Caco-2 (cell line): Measurements from ENCODE around the gene CNBD2. TPM values are rescaled to one million over a fixed set of nuclear protein-coding genes. Genes with fewer than 3 reads are reported as not detected.

Source experiments
- Bru-seq: library from RNA; stranded (reverse); fragments of 400-500 nt; gene quantifications from one replicate; lab custom pipeline; 2021; lab: Mats Ljungman, UMichigan
- BruChase-seq, 2 experiments: library from RNA; stranded (reverse); fragments of 400-500 nt; gene quantifications; one replicate each; lab custom pipeline; 2021; lab: Mats Ljungman, UMichigan
- BruUV-seq: library from RNA; stranded (reverse); fragments of 400-500 nt; replicated peaks from 2 replicates; lab custom pipeline; 2021; lab: Mats Ljungman, UMichigan
- CTCF ChIA-PET: fragments of 300-600 bp; sonication (Branson Sonifier 250); formaldehyde crosslinking; loops from one replicate; lab custom pipeline; 2022; ENCODE audit warnings: antibody characterized with exemption; lab: Charles Lee
- POLR2A ChIA-PET: fragments of 300-600 bp; sonication (Branson Sonifier 250); formaldehyde crosslinking; loops from one replicate; lab custom pipeline; 2022; ENCODE audit warnings: antibody characterized with exemption; lab: Charles Lee
- DNase-seq, 2 experiments: peaks; one replicate each; pipeline versions ENCODE4 v3.0.0 to v3.0.0-alpha.2; 2020 to 2022
- H3K27me3 ChIP-seq: replicated peaks from 2 replicates; pipeline ENCODE4 v1.6.0; 2011; ENCODE audit warnings: low read length; ENCODE audit not compliant: control insufficient read depth, insufficient read depth
- H3K36me3 ChIP-seq: 2 replicates; pipeline ENCODE4 v1.5.1; 2011; ENCODE audit warnings: low read length; ENCODE audit not compliant: control insufficient read depth, insufficient read depth
- H3K4me1 ChIP-seq: fragments of 250-450 bp; sonication (Bioruptor Pico); 2 replicates; pipeline ENCODE4 v1.5.1; 2020; ENCODE audit warnings: mild to moderate bottlenecking
- H3K4me3 ChIP-seq: 2 replicates; pipeline ENCODE4 v1.5.1; 2011; ENCODE audit warnings: low read depth, mild to moderate bottlenecking, control low read depth, low read length
- H3K9me3 ChIP-seq: fragments of 250-450 bp; sonication (Bioruptor Pico); 2 replicates; pipeline ENCODE4 v1.5.1; 2020; ENCODE audit warnings: mild to moderate bottlenecking, moderate library complexity
- H3K27ac Mint-ChIP-seq: one replicate; pipeline ENCODE4 v1.8.0; 2022; ENCODE audit warnings: mixed read lengths; ENCODE audit not compliant: unreplicated experiment
- H3K27me3 Mint-ChIP-seq: one replicate; pipeline ENCODE4 v1.8.0; 2022; ENCODE audit warnings: mixed read lengths; ENCODE audit not compliant: insufficient read depth, unreplicated experiment
- H3K36me3 Mint-ChIP-seq: one replicate; pipeline ENCODE4 v1.8.0; 2022; ENCODE audit warnings: mild to moderate bottlenecking, mixed read lengths; ENCODE audit not compliant: insufficient read depth, unreplicated experiment
- H3K4me1 Mint-ChIP-seq: one replicate; pipeline ENCODE4 v1.8.0; 2022; ENCODE audit warnings: low read depth, mixed read lengths; ENCODE audit not compliant: unreplicated experiment
- H3K4me3 Mint-ChIP-seq: one replicate; pipeline ENCODE4 v1.8.0; 2022; ENCODE audit warnings: mild to moderate bottlenecking, moderate library complexity, mixed read lengths; ENCODE audit not compliant: unreplicated experiment
- H3K9me3 Mint-ChIP-seq: one replicate; pipeline ENCODE4 v1.8.0; 2022; ENCODE audit warnings: mixed read lengths; ENCODE audit not compliant: unreplicated experiment
- intact Hi-C: fragments of 100-400 bp; cut with micrococcal nuclease; formaldehyde crosslinking; loops from one replicate; pipeline ENCODE4 v1.10.0; 2022; ENCODE audit not compliant: unreplicated experiment
- long read RNA-seq: library from polyadenylated mRNA; stranded (forward); transcript quantifications from one replicate; pipeline ENCODE4 v2.0.0, GENCODE V29; 2022
- total RNA-seq: library from RNA; stranded (reverse); gene quantifications from 2 replicates; pipeline ENCODE4 v1.2.3, GENCODE V29; 2022
- TF ChIP-seq, protein P1 (sequence below), 2 experiments: fragments of 200-600 bp in 1 of 2; IDR thresholded peaks; 1 replicate in 1 of 2; 2 replicates in 1 of 2; pipeline versions ENCODE4 v1.5.1 to v1.8.0; 2011 to 2022; ENCODE audit warnings: antibody characterized with exemption in 1 of 2, control low read depth in 1 of 2, inconsistent platforms in 1 of 2, low read depth in 1 of 2, low read length in 1 of 2, mild to moderate bottlenecking in 1 of 2, moderate library complexity in 1 of 2; ENCODE audit not compliant: insufficient read depth in 1 of 2, severe bottlenecking in 1 of 2, unreplicated experiment in 1 of 2

CNBD2 gene
- total RNA-seq, result 7.9 and 9.1 TPM in 2 replicates
- Bru-seq, nascent RNA, result percentile 27 among the genes with signal in this experiment
- BruChase-seq, experiment 1, labeled RNA remaining after a 2-hour chase, result percentile 28 among the genes with signal in this experiment
- BruChase-seq, experiment 2, labeled RNA remaining after a 6-hour chase, result percentile 25 among the genes with signal in this experiment
- long read RNA-seq, transcript CNBD2-206 (1 exons, 662 nt), result major isoform, 10 of 13 reads
- long read RNA-seq, partial matches to known transcripts, result 3 of 13 reads
- long read RNA-seq, other reads (novel, unspliced or antisense), result 0 of 13 reads

DNA sequence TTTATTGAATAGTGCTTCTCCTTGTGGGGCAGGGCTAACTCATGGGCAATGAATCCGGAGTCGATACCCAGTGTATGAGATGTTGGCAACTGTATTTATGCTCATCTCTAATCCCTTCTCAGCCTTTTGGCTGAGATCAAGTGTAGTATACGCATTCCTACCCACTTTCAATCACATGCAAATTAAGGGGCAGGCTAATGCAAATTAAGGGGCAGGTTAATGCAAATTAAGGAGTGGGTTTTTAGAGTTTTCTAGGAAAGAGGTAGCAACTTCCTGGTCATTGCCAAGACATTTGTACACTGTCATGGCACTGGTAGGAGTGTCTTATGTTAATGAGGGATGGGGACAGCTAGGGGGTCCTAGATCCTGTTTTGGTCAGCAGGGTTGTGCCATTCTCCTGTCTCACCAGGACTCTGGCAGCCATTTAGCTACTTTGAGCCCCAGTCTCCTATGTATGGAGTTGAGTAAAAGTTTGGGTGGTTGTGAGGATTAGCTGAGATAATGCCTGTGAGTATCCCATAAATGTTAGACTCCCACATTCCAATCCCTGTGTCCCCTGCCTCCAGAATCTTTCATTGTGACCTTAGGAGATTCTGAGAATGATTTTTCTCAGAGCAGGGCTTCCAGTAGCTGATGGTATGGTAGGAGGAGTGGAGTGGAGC, at the start of gene CNBD2:
Gene CNBD2 (plus strand): TSS at position 612 of the 662 bp plus-strand sequence. CDS start 173 bp downstream, outside the sequence.
- TF ChIP-seq, protein P1, sequence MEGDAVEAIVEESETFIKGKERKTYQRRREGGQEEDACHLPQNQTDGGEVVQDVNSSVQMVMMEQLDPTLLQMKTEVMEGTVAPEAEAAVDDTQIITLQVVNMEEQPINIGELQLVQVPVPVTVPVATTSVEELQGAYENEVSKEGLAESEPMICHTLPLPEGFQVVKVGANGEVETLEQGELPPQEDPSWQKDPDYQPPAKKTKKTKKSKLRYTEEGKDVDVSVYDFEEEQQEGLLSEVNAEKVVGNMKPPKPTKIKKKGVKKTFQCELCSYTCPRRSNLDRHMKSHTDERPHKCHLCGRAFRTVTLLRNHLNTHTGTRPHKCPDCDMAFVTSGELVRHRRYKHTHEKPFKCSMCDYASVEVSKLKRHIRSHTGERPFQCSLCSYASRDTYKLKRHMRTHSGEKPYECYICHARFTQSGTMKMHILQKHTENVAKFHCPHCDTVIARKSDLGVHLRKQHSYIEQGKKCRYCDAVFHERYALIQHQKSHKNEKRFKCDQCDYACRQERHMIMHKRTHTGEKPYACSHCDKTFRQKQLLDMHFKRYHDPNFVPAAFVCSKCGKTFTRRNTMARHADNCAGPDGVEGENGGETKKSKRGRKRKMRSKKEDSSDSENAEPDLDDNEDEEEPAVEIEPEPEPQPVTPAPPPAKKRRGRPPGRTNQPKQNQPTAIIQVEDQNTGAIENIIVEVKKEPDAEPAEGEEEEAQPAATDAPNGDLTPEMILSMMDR (IDR thresholded peaks at IDR 0.05; ENCODE audit: insufficient read depth in 1 of 2, low read depth in 1 of 2, low read length in 1 of 2, severe bottlenecking in 1 of 2, unreplicated experiment in 1 of 2), result no peak
- CTCF ChIA-PET, result interaction anchor here (0.6 to 3.5 kb wide), 5 partner anchors 13 to 171 kb away, joined by 6 to 17 read pairs (median 9); partner anchors contain the start of gene SCAND1
- POLR2A ChIA-PET, result interaction anchor here (1.5 kb wide), 1 partner anchor 14 kb away, joined by 8 read pairs; the partner anchor contains the start of gene SCAND1

GRCh38 chr20:35920523-35920922, 47.9 kb upstream of the CNBD2 start:
- ChIA-PET POLR2A (no interaction called here), CTCF (no interaction called here)
- no peak for DNase-seq
- H3K36me3 ChIP-seq, result peaks cover 8% of the 10 kb centered on the region
- H3K9me3 Mint-ChIP-seq, result no peaks in the 10 kb centered on the region
- H3K4me1 Mint-ChIP-seq, result no peaks in the 10 kb centered on the region
- H3K9me3 ChIP-seq, result no peaks in the 10 kb centered on the region
- intact Hi-C loops, result no loop called here
- no peaks in the 10 kb centered on the region for H3K4me1 ChIP-seq
- H3K27me3 ChIP-seq, result no peaks in the 10 kb centered on the region
- peaks cover 59% of the 10 kb centered on the region for H3K36me3 Mint-ChIP-seq
- H3K27me3 Mint-ChIP-seq, result no peaks in the 10 kb centered on the region
- no peak overlapping the region for H3K4me3 ChIP-seq
- no TSS peak for BruUV-seq
- H3K4me3 Mint-ChIP-seq, result no peak overlapping the region
- TF ChIP-seq, protein P1 (IDR thresholded peaks at IDR 0.05; ENCODE audit: insufficient read depth in 1 of 2, low read depth in 1 of 2, low read length in 1 of 2, severe bottlenecking in 1 of 2, unreplicated experiment in 1 of 2), result no peak
- H3K27ac Mint-ChIP-seq, result no peak overlapping the region

More for the DNA sequence above, at the start of gene CNBD2:
- H3K4me1 Mint-ChIP-seq, result peaks cover 22% of the 10 kb centered on the region
- H3K9me3 ChIP-seq, result peaks cover 11% of the 10 kb centered on the region; the same call in 1 of the 2 replicates
- H3K27me3 ChIP-seq, result no peaks in the 10 kb centered on the region
- no TSS peak for BruUV-seq
- H3K27ac Mint-ChIP-seq, result peak within 1 kb of the TSS; percentile 1
- H3K9me3 Mint-ChIP-seq, result peaks cover 8% of the 10 kb centered on the region
- no peaks in the 10 kb centered on the region for H3K36me3 ChIP-seq
- no peaks in the 10 kb centered on the region for H3K36me3 Mint-ChIP-seq
- DNase-seq, result no peak
- intact Hi-C loops, result loop anchor here (1.0 kb wide), 1 partner anchor 14 kb away; the partner anchor contains the start of gene SCAND1
- no peak within 1 kb of the TSS for H3K4me3 Mint-ChIP-seq
- H3K4me1 ChIP-seq, result peaks cover 16% of the 10 kb centered on the region
- H3K4me3 ChIP-seq, result no peak within 1 kb of the TSS
- H3K27me3 Mint-ChIP-seq, result no peaks in the 10 kb centered on the region

- Mint-ChIP-seq H3K4me3 (no peak overlapping the region), H3K4me1 (no peaks in the 10 kb centered on the region), H3K9me3 (no peaks in the 10 kb centered on the region), H3K36me3 (peaks cover 62% of the 10 kb centered on the region), H3K27ac (no peak overlapping the region), H3K27me3 (no peaks in the 10 kb centered on the region)
- no peaks in the 10 kb centered on the region for H3K9me3 ChIP-seq
- BruUV-seq, result no TSS peak
- no peaks in the 10 kb centered on the region for H3K4me1 ChIP-seq
- POLR2A ChIA-PET, result no interaction called here
- no peak overlapping the region for H3K4me3 ChIP-seq
- intact Hi-C loops, result no loop called here
- H3K36me3 ChIP-seq, result peaks cover 6% of the 10 kb centered on the region; the same call in 1 of the 2 replicates
- TF ChIP-seq, protein P1 (IDR thresholded peaks at IDR 0.05; ENCODE audit: insufficient read depth in 1 of 2, low read depth in 1 of 2, low read length in 1 of 2, severe bottlenecking in 1 of 2, unreplicated experiment in 1 of 2), result no peak
- no peaks in the 10 kb centered on the region for H3K27me3 ChIP-seq
- CTCF ChIA-PET, result no interaction called here
- DNase-seq, result no peak
Measured at GRCh38 chr20:35929301-35929700, 39.1 kb upstream of the CNBD2 start.
